ENCODE results near the gene MECR.
"Not testable (repeated sequence)": the region's sequence is repeated elsewhere in the genome, so short reads cannot be mapped to it uniquely, and the experiment has no call there.

The MECR gene

GRCh38 chr1:29235955-29236711, 5.4 kb upstream of the MECR start, which contains the start of gene PTPRU:
Gene PTPRU, plus strand, starts transcription at chr1:29236522. Its CDS starts 123 bp downstream, at chr1:29236645.
- DNase-seq (ENCODE audit: low read depth) = no peak

GRCh38 chr1:29234881-29235280, 4.1 kb upstream of the MECR start:
- DNase-seq (ENCODE audit: low read depth) = not testable (repeated sequence)

- DNase-seq (ENCODE audit: low read depth) = no peak
These were observed 3.7 kb upstream of the MECR start for GRCh38 chr1:29234471-29234870.

GRCh38 chr1:29233693-29234092, 3.0 kb upstream of the MECR start:
- DNase-seq (ENCODE audit: low read depth) = no peak

DNA sequence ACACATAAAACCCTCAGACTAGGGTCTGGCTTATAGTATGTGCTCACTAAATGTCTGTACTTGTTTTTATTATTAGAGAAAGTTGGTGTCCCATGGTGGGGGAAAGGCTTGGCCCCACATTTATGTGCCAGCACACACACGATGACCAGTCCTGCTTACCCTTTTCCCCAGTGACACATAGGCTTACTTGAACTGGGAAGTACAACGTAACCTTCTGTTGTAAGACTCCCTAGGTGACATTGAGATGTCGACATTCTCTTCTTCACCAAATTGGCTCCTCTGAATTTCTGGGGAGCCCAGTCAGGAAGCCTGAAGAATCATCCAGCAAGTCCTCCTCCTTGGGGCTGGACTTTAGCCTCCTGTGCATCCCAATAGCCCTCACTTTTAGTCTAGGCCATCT, 1.7 kb upstream of the MECR start:
- no peak for DNase-seq (ENCODE audit: low read depth)

- no peak for DNase-seq (ENCODE audit: low read depth)
These were observed 556 bp downstream of the MECR start for GRCh38 chr1:29230204-29230552.

DNA sequence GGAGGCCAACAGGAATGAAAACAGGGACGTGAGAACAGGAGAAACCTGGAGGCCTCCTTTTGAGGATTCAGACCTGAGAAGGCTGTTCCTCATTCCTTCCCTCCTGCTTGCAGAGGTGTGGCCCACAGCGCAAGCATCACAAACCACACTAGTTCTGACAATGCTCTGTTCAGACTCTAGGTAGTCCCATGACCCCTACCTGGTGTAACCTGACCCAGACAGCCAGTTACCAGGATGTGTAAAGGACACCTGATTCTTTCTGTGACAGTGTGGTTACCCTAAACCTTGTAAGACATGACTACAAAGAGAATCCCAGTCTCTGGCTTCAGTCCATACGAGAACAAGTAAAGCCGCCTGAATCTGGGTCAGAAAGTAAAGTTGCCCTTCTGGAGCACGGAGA, 3.2 kb downstream of the MECR start:
- no peak for DNase-seq (ENCODE audit: low read depth)

DNA sequence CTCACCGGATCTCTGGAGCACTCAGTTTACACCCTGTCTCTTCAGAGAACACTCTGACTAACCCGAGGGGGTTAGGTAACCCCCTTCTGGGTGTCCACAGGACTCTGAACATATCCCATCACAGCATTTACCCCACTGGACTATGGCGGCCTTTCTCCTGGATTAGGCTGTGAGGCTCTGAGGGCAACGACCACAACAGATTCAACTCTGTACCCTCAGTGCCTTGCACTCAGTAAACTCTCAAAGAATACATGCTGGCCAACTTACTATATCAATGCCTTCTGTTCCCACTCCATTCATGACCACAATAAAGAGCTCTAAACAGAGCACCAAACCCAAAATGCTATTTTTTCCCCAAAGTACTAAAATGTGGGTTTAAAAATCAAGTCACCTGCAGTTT, 5.4 kb downstream of the MECR start:
- no peak for DNase-seq (ENCODE audit: low read depth)

DNA sequence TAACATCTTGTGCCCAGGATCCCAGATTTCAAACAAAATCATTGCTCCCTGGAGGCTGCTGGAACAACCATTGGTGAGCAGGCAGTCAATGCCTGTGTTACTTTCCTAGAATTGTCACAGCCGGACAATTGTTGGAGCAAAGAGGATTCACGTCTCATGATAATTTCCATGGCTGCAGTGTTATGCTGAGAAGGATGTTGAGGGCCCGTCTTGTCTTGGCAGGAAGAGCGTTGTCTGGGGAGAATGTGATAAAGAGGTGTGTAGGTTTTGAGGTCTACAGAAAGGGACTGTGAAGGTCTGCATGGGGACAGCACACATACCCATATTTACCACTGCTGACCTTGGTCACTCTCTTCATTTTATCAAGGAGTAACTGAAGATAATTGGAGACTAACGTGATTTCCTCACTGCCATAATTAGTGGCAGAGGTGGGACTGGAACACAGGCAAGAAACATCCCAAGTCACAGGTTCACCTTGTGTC, 6.3 kb downstream of the MECR start:
- DNase-seq (ENCODE audit: low read depth) = no peak

DNA sequence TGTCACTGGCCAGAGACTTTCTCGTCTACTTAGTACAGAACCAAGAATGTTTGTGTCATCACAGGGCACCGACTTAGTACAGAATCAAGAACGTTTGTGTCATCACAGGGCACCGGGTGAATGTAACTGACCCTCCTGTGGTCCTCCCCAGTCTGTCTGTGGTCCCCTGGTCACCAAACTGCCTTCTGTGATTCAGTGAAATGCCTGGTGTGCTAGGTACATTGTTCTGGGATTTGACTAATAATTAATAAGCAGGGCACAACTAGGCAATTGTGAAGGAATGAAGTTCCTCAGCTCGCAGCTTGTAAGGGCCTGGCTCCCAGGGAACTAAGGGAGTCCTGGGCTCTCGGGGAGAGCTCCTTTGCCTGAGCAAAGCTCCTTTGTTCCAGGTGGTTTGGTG, 7.2 kb downstream of the MECR start:
- DNase-seq (ENCODE audit: low read depth) = no peak

- DNase-seq (ENCODE audit: low read depth) = no peak
These were observed 8.0 kb downstream of the MECR start for GRCh38 chr1:29222686-29223085.

DNA sequence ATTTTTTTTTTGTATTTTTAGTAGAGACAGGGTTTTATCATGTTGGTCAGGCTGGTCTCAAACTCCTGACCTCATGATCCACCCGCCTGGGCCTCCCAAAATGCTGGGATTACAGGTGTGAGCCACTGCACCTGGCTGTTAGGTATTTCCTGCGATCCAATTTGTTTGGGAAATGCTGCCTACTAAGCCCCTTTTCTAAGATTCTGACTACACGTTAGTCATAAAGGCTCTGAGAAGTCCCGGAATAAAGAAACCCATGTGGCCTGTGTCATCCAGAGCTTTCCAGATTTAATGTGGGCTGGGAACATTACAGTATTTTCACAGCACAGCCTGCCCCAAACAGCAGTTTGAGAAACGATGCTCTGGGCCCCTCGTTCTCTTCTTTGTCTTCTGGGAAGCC, 8.5 kb downstream of the MECR start:
- not testable (repeated sequence) for DNase-seq (ENCODE audit: low read depth)

GRCh38 chr1:29221296-29221695, 9.4 kb downstream of the MECR start:
- no peak for DNase-seq (ENCODE audit: low read depth)

- no peak for DNase-seq (ENCODE audit: low read depth)
These were observed 12.5 kb downstream of the MECR start for GRCh38 chr1:29218223-29218622.

GRCh38 chr1:29217633-29218032, 13.1 kb downstream of the MECR start:
- no peak for DNase-seq (ENCODE audit: low read depth)

DNA sequence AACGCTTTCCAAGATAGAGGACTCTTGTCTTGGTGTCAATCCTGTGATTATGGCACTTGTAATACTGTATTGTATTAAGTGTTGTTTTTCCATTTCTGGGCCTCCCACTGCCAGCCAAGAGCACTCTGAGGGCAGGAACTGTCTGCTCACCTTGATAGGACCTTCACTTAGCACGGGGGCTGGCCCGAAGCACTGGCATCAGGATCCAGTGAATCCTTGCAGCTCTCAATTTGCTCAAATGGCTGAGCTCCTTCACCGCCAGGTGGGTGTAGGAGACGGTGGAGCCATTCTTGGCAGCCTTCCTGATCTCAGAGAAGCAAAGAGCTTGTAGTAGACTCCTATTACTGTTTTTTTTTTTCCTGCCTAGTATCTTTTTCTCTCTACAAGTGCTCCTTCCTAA, 17.7 kb downstream of the MECR start:
- DNase-seq (ENCODE audit: low read depth) = no peak

DNA sequence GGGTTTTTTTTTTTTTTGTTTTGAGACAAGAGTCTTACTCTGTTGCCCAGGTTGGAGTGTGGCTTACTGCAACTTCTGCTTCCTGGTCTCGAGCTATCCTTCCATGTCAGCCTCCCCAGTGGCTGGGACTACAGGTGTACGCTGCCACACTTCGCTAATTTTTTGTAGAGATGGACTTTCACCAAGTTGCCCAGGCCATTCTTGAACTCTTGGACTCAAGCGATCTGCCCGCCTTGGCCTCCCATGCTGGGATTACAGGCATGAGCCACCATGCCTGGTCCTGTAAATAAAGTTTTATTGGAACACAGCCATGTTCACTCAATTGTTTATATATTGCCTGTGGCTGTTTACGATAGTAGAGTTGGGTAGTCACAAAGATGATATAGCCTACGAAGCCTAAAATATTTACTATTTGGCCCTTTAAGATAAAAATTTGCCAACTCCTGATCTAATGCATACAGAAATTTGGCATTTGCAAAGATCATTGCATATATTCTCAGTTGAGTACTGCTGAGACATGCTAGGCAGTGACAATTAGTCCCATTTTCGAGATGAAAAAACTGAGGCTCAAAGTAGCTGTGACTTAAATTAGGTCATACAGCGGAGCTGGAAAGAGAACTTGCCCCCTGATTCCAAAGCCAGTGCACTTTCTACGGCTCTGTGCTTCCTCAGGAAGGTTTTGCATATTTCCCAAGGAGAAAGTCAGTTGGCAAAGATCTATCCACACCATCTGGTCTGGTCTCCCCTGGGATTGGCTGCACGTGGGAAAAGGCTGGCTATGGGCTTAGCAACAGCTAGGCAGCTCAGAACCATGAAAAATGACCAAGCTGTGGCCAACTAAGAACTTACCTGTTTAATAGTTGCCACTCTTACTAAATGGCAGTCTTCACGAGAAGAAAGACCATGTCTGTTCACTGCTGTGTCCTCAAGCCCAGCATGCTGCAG, 19.4 kb downstream of the MECR start:
- DNase-seq (ENCODE audit: low read depth) = no peak

- no peak for DNase-seq (ENCODE audit: low read depth)
These were observed 20.3 kb downstream of the MECR start for GRCh38 chr1:29210278-29211085.

- DNase-seq (ENCODE audit: low read depth) = no peak
These were observed 21.6 kb downstream of the MECR start for GRCh38 chr1:29209173-29209572.

DNA sequence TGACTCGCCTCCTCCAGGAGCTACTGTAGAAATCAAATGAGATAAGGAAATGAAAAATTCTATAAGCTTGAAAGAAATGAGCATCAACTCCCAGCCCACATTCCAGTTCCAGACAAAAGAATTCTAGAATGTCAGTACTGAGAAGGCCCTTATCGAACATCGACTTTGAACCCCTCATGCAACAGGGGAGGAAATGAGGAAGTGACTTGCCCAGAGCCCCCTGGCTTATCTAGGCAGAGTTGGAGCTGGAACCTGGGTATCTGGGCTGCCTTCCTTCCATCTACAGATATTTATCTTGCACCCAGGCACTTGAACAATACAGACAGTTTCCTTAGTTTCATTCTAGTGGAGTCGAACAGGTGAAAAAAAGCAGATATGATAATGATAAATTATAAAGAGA, 22.3 kb downstream of the MECR start:
- DNase-seq (ENCODE audit: low read depth) = no peak

DNA sequence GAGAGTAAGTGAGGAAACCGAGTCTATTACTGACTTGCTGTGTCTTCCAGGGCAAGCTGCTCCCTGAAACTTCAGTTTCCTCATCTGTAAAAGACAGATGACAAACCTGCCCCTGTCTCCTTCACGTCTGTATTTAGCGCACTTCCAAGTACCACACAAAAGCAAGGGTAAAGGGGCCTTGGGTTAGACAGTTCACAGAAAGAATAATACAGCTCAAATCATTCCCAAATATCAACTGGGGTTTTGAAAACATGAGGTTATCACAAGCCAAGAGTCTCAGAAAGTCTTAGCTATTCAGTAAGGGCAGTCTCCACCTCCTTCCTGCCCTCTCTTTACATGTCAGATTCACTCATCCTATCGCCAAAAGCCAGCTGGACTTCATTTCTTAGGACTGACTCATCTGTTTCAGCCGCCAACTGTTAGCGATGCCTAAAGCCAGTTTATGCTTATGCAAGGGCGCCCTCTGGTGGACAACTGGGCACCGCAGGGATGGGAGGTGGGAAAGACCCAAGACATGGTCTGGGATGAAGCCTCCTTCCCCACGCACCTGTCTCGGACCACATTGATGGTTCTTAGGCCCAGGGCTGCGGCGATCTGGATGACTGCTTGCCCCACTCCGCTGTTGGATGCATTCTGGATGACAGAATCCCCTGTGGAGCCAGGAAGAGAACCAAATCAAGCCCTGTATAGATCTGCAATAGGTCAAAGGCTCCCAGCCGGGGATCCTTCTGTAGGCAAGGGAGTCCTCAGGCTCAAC, 28.0 kb downstream of the MECR start:
- DNase-seq (ENCODE audit: low read depth) = peak; percentile 98

DNA sequence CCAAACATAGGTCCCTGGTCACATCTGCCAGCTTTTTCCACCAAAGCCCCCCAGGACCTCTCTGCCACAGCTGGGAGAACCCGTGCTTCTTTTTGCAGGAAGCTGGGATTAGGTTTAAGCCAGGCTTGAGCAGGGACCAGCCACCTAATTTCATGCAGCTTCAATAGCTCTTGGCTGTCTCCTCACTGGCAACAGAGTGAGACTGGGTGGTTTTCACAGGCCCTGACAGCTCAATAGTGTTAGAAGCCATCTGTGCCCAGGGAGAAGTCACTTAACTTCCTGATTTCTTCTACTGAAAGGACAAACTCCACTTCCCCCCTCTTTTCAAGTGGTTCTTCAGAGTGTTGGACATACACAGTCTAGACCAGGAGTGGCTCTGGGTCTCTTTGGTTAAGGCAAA, 28.7 kb downstream of the MECR start:
- DNase-seq (ENCODE audit: low read depth) = no peak

Measured in non-pigmented ciliary epithelial cell (primary cell).